Natural killer cell (primary cell): ENCODE data around the gene WDR38. TPM values are rescaled to one million over a fixed set of nuclear protein-coding genes. Genes with fewer than 3 reads are reported as not detected.

Experiments
- ATAC-seq, 3 donors: fragments of 150-1000 bp in 2 of 3; fragments of 200-7000 bp in 1 of 3; cut with Tn5 transposase; 1 replicate in 1 of 3; 2 replicates in 2 of 3; pipeline ENCODE4 v1.10.0; 2021; ENCODE audit warnings: mild to moderate bottlenecking in 2 of 3, moderate library complexity in 2 of 3
- DNase-seq, 2 donors: peaks; one replicate each; pipeline versions ENCODE4 v3.0.0 to v3.0.0-alpha.2; 2013 to 2021; ENCODE audit warnings: mixed read lengths in 1 of 2
- H3K27ac ChIP-seq: one replicate; pipeline ENCODE4 v1.5.1; 2013; ENCODE audit warnings: mild to moderate bottlenecking, low read length
- H3K27me3 ChIP-seq: one replicate; pipeline ENCODE4 v1.6.1; 2013; ENCODE audit warnings: low read length; ENCODE audit not compliant: control insufficient read depth, insufficient read depth
- H3K36me3 ChIP-seq: one replicate; pipeline ENCODE4 v1.6.1; 2013; ENCODE audit warnings: low read length; ENCODE audit not compliant: control insufficient read depth, insufficient read depth
- H3K4me1 ChIP-seq: one replicate; pipeline ENCODE4 v1.6.1; 2013; ENCODE audit warnings: low read length; ENCODE audit not compliant: control insufficient read depth, insufficient read depth
- H3K4me3 ChIP-seq: one replicate; pipeline ENCODE4 v1.5.1; 2013; ENCODE audit warnings: low read length
- H3K9me3 ChIP-seq: one replicate; pipeline ENCODE4 v1.6.1; 2013; ENCODE audit warnings: low read length; ENCODE audit not compliant: control insufficient read depth, insufficient read depth
- H3K27ac Mint-ChIP-seq, 2 donors: one replicate each; pipeline ENCODE4 v1.8.0; 2022; ENCODE audit warnings: mild to moderate bottlenecking in 2 of 2, mixed read lengths in 2 of 2, moderate library complexity in 1 of 2
- H3K27me3 Mint-ChIP-seq, 2 donors: one replicate each; pipeline ENCODE4 v1.8.0; 2022; ENCODE audit warnings: low read depth in 2 of 2, mixed read lengths in 2 of 2
- H3K36me3 Mint-ChIP-seq: one replicate; pipeline ENCODE4 v1.8.0; 2022; ENCODE audit warnings: mixed read lengths
- H3K4me1 Mint-ChIP-seq, 2 donors: one replicate each; pipeline ENCODE4 v1.8.0; 2022; ENCODE audit warnings: mixed read lengths in 2 of 2
- H3K4me3 Mint-ChIP-seq: one replicate; pipeline ENCODE4 v1.8.0; 2022; ENCODE audit warnings: mild to moderate bottlenecking, moderate library complexity, mixed read lengths
- H3K9me3 Mint-ChIP-seq, 2 donors: one replicate each; pipeline ENCODE4 v1.8.0; 2022; ENCODE audit warnings: mixed read lengths in 2 of 2
- WGBS: methylation state at CpG from one replicate; pipeline ENCODE4 v1.1.7; 2013; ENCODE audit warnings: missing lambda C conversion rate; ENCODE audit not compliant: insufficient coverage; 5-methylcytosine and 5-hydroxymethylcytosine counted together
- intact Hi-C: fragments of 100-400 bp; cut with micrococcal nuclease; formaldehyde crosslinking; loops from one replicate; pipeline ENCODE4 v1.14.2; 2022
- total RNA-seq, 4 donors: library from RNA; stranded (reverse); fragments of 120-200 nt in 1 of 4; gene quantifications; one replicate each; pipeline versions ENCODE4 v1.2.3 to v1.2.4, GENCODE V29; 2013 to 2022
- TF ChIP-seq, protein P1 (sequence below): fragments of 200-600 bp; IDR thresholded peaks from one replicate; pipeline ENCODE4 v1.8.0; 2022; ENCODE audit warnings: antibody characterized with exemption

Gene WDR38
- total RNA-seq, 3 donors from 2014 or later (not counting 1 experiment from before 2014, with no cell fraction given), result not detected

DNA sequence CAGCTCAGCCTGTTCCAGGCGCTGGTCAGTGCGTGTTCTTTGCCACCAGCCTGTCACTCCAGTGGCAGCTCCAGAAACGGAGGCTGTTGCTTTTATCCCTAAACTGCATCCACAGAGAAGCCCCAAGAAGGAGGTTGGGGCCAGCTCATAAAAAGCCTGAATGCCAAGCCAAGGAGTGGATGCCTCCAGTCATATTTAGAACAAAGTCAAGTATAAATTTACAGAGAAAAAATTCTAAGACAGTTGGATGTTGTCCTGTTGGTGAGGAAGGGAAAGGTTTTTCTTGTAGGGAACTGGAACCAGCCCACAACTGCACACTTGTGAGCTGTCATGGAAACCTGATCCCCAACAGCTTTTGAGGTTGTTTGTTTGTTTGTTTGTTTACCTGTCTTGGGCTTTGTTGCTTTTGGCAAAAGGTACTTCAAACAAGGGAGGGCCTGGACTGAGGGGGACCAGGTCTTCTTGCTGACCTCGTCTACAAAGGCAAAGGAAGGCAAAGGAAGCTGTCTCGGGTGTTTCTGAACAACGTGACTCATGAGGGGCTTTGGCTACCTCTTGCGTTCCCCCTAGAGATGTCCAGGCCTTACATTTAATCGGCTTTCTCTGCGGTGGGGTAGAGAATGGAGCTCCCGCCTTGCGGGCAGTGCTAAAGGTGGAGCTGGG is 39.6 kb upstream of the WDR38 start:
- TF ChIP-seq, protein P1, sequence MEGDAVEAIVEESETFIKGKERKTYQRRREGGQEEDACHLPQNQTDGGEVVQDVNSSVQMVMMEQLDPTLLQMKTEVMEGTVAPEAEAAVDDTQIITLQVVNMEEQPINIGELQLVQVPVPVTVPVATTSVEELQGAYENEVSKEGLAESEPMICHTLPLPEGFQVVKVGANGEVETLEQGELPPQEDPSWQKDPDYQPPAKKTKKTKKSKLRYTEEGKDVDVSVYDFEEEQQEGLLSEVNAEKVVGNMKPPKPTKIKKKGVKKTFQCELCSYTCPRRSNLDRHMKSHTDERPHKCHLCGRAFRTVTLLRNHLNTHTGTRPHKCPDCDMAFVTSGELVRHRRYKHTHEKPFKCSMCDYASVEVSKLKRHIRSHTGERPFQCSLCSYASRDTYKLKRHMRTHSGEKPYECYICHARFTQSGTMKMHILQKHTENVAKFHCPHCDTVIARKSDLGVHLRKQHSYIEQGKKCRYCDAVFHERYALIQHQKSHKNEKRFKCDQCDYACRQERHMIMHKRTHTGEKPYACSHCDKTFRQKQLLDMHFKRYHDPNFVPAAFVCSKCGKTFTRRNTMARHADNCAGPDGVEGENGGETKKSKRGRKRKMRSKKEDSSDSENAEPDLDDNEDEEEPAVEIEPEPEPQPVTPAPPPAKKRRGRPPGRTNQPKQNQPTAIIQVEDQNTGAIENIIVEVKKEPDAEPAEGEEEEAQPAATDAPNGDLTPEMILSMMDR, result no peak
- Histone ChIP-seq H3K4me3 (no peak overlapping the region), H3K4me1 (no peaks in the 10 kb centered on the region), H3K27me3 (no peaks in the 10 kb centered on the region), H3K36me3 (no peaks in the 10 kb centered on the region), H3K27ac (no peak overlapping the region), H3K9me3 (no peaks in the 10 kb centered on the region)
- Mint-ChIP-seq H3K27me3 (peaks cover 0 to 2% of the 10 kb centered on the region in 2 donors), H3K4me1 (no peaks in the 10 kb centered on the region), H3K4me3 (no peak overlapping the region), H3K9me3 (no peaks in the 10 kb centered on the region), H3K27ac (no peak overlapping the region), H3K36me3 (no peaks in the 10 kb centered on the region)
- 91% methylated on average over 11 of the region's 11 CpGs for WGBS
- ATAC-seq (no peak), DNase-seq (no peak)
- intact Hi-C loops, result no loop called here

DNA sequence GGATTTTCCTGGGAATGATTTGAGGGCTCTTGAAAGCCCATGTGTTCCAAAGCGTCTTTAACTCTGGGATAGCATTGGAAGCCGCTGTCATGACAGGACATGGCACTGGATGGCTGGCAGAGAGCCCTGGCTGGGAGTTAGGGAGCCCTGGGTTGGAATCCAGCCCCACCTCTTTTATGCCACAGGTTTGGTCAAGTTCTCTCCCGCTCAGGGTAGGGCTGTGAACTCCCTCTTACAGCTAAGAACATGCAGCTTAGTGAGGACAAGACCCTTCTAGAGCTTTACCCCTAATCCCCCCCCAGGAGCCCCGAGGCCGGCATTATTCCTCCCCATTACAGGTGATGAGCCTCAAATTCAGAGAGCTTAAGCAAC is 39.1 kb upstream of the WDR38 start:
- H3K9me3 Mint-ChIP-seq, result no peaks in the 10 kb centered on the region

DNA sequence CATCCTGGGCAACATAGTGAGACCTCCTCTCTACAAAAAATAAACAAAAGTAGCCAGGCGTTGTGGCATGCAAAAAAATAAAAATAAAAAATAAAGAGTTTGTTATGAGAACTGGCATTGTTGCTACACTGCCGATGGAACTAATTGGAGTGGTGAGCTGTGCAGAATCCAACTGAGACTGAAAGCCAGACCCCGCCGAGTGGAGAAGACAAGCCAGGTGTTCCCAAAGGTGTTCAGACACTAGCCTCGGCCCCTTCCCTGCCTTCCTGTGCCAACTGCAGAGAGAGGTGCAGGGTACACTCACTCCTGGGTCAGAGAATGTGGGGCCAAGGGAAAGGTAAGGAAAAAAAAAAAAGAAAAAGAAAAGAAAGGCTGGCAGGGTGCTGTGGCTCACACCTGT is 37.7 kb upstream of the WDR38 start:
- Mint-ChIP-seq H3K36me3 (no peaks in the 10 kb centered on the region), H3K9me3 (no peaks in the 10 kb centered on the region), H3K4me3 (no peak overlapping the region), H3K27me3 (peaks cover 0 to 2% of the 10 kb centered on the region in 2 donors), H3K4me1 (no peaks in the 10 kb centered on the region), H3K27ac (no peak overlapping the region)
- H3K4me1 ChIP-seq, result no peaks in the 10 kb centered on the region
- 94% methylated on average over 5 of the region's 5 CpGs for WGBS
- no peaks in the 10 kb centered on the region for H3K36me3 ChIP-seq
- H3K4me3 ChIP-seq, result no peak overlapping the region
- intact Hi-C loops, result no loop called here
- no peaks in the 10 kb centered on the region for H3K9me3 ChIP-seq
- TF ChIP-seq, protein P1, result no peak
- DNase-seq (no peak), ATAC-seq (no peak)
- H3K27me3 ChIP-seq, result no peaks in the 10 kb centered on the region
- no peak overlapping the region for H3K27ac ChIP-seq

More for the DNA sequence above, 39.1 kb upstream of the WDR38 start:
- Histone ChIP-seq H3K4me3 (no peak overlapping the region), H3K9me3 (no peaks in the 10 kb centered on the region), H3K36me3 (no peaks in the 10 kb centered on the region), H3K27me3 (no peaks in the 10 kb centered on the region), H3K4me1 (no peaks in the 10 kb centered on the region), H3K27ac (no peak overlapping the region)
- intact Hi-C loops, result no loop called here
- Mint-ChIP-seq H3K36me3 (no peaks in the 10 kb centered on the region), H3K4me3 (no peak overlapping the region), H3K27ac (no peak overlapping the region), H3K27me3 (peaks cover 0 to 2% of the 10 kb centered on the region in 2 donors), H3K4me1 (no peaks in the 10 kb centered on the region)
- 91% methylated on average over 5 of the region's 5 CpGs for WGBS
- no peak for DNase-seq
- TF ChIP-seq, protein P1, result no peak
- no peak for ATAC-seq
